Prostate gland (tissue), 2 donors: ENCODE results near the gene KHDRBS1.

Source experiments
- CTCF ChIP-seq, 4 experiments: fragments of 200-600 bp in 2 of 4; fragments of 450-650 bp in 2 of 4; sonication (generic) in 2 of 4; IDR thresholded peaks; 1 replicate in 3 of 4; 2 replicates in 1 of 4; pipeline ENCODE4 v1.5.1; 2016 to 2019; ENCODE audit warnings: antibody characterized with exemption in 4 of 4, mild to moderate bottlenecking in 2 of 4, moderate library complexity in 2 of 4
- POLR2A ChIP-seq: fragments of 450-650 bp; IDR thresholded peaks from one replicate; pipeline ENCODE4 v1.6.1; 2016; ENCODE audit warnings: antibody characterized with exemption, mild to moderate bottlenecking

DNA sequence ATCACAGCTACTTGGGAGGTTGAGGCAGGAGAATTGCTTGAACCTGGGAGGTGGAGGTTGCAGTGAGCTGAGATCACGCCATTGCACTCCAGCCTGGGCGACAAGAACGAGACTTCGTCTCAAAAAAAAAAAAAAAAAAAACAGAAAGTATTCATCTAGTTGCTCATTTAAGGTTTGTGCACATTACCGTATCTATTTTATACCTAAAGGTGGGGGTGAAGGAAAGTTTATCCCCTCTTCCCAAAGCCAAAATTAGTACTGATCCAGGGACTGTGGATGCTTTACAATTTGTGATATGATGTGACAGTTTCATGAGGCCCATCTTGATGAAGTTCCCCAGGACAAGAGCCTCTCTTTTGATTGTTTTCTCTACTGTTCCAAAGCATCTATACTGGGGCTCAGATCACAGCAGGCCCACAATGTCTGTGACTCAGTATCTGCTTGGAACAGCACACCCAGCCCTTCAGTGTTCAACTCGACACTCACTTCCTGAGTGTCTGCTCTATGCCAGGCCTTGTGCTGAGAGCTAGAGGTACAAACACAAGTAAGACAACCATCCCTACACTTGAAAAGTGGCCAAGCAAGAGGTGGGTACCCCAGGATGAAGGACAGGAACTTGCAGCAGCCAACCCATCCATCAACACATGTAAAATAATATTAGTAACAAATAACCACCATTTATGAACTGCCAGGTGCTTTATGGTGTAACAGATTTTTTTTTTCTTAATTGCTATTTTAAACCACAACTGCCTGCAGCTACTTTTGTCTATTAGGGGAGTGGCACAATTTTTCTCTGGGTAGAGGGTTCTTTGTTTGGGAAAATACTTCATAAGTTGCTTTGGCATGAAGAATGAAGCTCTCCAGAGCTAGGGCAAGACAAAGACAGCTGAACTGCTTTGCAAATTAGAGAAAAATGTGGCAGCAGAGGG, 29.0 kb upstream of the KHDRBS1 start:
- no peak for TF ChIP-seq POLR2A
- TF ChIP-seq CTCF (IDR thresholded peaks at IDR 0.05): no peak
